ENCODE results near the gene GDA. TPM values are rescaled to one million over a fixed set of nuclear protein-coding genes. Genes with fewer than 3 reads are reported as not detected.

GDA gene
- total RNA-seq, 1 experiment from 2014 or later: 3.6 TPM

- H3K14ac ChIP-seq (ENCODE audit: insufficient read depth, low read length): no peak overlapping the region
- no peak overlapping the region for H2BK12ac ChIP-seq (ENCODE audit: insufficient read length, low read depth, low read length)
- no peak overlapping the region for H4K5ac ChIP-seq (ENCODE audit: insufficient read length, low read depth, low read length)
- no CpG with 5 or more reads among the region's 9 CpGs for WGBS (ENCODE audit: extremely low coverage, insufficient read length, low lambda C conversion rate)
- H4K8ac ChIP-seq (replicated peaks; ENCODE audit: insufficient read length, low read depth, low read length): no peak overlapping the region
- no peak overlapping the region for H3K27ac ChIP-seq (ENCODE audit: insufficient read length, low read depth, low read length)
- H3K9ac ChIP-seq (ENCODE audit: extremely low read depth, insufficient read length, low read length): no peak overlapping the region
- DNase-seq: no peak
- H3K23ac ChIP-seq (ENCODE audit: insufficient read length, low read depth, low read length): no peak overlapping the region
- H2AFZ ChIP-seq (ENCODE audit: low read length): no peak overlapping the region
- H3K79me1 ChIP-seq (ENCODE audit: insufficient read depth, low read depth, low read length, poor library complexity, severe bottlenecking): no peaks in the 10 kb centered on the region
- no peak overlapping the region for H3T11ph ChIP-seq (ENCODE audit: low read length)
- no peak overlapping the region for H2BK15ac ChIP-seq (ENCODE audit: low read depth, low read length)
- no peaks in the 10 kb centered on the region for H3K9me3 ChIP-seq (ENCODE audit: control insufficient read depth, low read depth, low read length)
- TF ChIP-seq CTCF (conservative IDR thresholded peaks at IDR 0.05): no peak
- H3K36me3 Mint-ChIP-seq (ENCODE audit: insufficient read depth in 1 of 3, low read depth in 3 of 3): no peaks in the 10 kb centered on the region; a peak in 1 of 7 replicates
- no peaks in the 10 kb centered on the region for H3K79me2 ChIP-seq (ENCODE audit: insufficient read depth, low read length)
- no peak overlapping the region for H4K91ac ChIP-seq (ENCODE audit: insufficient read length, low read depth, low read length)
- H3K27me3 Mint-ChIP-seq (ENCODE audit: low read depth): peaks cover 10% of the 10 kb centered on the region
- no peak overlapping the region for H3K56ac ChIP-seq (ENCODE audit: insufficient read length, low read depth, low read length)
- H3K9me3 Mint-ChIP-seq: no peaks in the 10 kb centered on the region
- no peak overlapping the region for H3K27ac Mint-ChIP-seq
- H3K18ac ChIP-seq (ENCODE audit: insufficient read length, low read depth, low read length): no peak overlapping the region
- peaks cover 2% of the 10 kb centered on the region for H3K23me2 ChIP-seq (ENCODE audit: insufficient read length, low read depth, low read length, poor library complexity, severe bottlenecking)
- H2BK120ac ChIP-seq (ENCODE audit: low read depth, low read length, poor library complexity, severe bottlenecking): no peak overlapping the region
- H3K4me1 ChIP-seq (ENCODE audit: insufficient read depth, low read length): no peaks in the 10 kb centered on the region
- no peak overlapping the region for H3K4me3 Mint-ChIP-seq
- no peak overlapping the region for H2AK5ac ChIP-seq (ENCODE audit: insufficient read length, low read length)
- no peaks in the 10 kb centered on the region for H4K20me1 ChIP-seq (ENCODE audit: control insufficient read depth, insufficient read depth, insufficient read length)
- no peak overlapping the region for H3K4me2 ChIP-seq (ENCODE audit: insufficient read depth, insufficient read length, low read length)
- no peak overlapping the region for H2BK20ac ChIP-seq (ENCODE audit: low read depth, low read length, poor library complexity, severe bottlenecking)
- H3K27me3 ChIP-seq (ENCODE audit: insufficient read depth, low read length): peaks cover 5% of the 10 kb centered on the region; the same call in 1 of the 2 replicates
- H3K4me1 Mint-ChIP-seq: peaks cover 0 to 3% of the 10 kb centered on the region in 2 experiments; a peak in 1 of 4 replicates
- H2BK5ac ChIP-seq (ENCODE audit: insufficient read length, low read length): no peak overlapping the region
- no peak overlapping the region for H3K4ac ChIP-seq (ENCODE audit: low read depth, low read length)
Observed at GRCh38 chr9:72154468-72155285, 5.4 kb downstream of the GDA start.

All from H9 (cell line).